Ovary (tissue), 3 donors: ENCODE measurements around the gene RHEB.

ENCODE experiments used
- EP300 ChIP-seq: sonication (generic); formaldehyde crosslinking; IDR thresholded peaks from one replicate; pipeline ENCODE4 v1.6.1; 2017; ENCODE audit warnings: antibody characterized with exemption
- POLR2A ChIP-seq: fragments of 450-650 bp; IDR thresholded peaks from one replicate; pipeline ENCODE4 v1.6.1; 2017; ENCODE audit warnings: antibody characterized with exemption, mild to moderate bottlenecking, moderate library complexity
- TF ChIP-seq, protein P1 (sequence below), 3 donors: fragments of 450-650 bp in 2 of 3; fragments of 200-600 bp in 1 of 3; IDR thresholded peaks; one replicate each; pipeline versions ENCODE4 v1.5.1 to v1.8.0; 2016 to 2022; ENCODE audit warnings: antibody characterized with exemption in 3 of 3, mild to moderate bottlenecking in 1 of 3
- donor health status: DM: no; HTN: no; CAD: no.

DNA sequence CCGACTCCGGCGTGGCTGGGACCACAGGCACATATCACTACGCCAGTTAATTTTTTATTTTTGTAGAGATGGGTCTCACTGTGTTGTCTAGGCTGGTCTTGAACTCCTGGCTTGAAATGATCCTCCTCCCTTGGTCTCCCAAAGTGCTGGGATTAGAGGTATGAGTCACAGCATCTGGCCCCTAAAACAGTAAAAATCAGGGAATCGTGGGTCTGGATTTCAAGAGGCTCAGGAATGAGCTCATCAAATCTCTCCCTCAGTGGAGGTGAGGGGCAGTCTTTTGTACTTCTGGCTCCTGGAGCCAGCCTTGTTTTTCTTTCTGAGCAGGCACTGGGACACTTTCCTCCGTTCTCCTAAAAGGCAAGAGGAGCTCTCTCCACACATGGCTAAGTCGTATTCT, 32.1 kb upstream of the RHEB start:
- TF ChIP-seq, protein P1, sequence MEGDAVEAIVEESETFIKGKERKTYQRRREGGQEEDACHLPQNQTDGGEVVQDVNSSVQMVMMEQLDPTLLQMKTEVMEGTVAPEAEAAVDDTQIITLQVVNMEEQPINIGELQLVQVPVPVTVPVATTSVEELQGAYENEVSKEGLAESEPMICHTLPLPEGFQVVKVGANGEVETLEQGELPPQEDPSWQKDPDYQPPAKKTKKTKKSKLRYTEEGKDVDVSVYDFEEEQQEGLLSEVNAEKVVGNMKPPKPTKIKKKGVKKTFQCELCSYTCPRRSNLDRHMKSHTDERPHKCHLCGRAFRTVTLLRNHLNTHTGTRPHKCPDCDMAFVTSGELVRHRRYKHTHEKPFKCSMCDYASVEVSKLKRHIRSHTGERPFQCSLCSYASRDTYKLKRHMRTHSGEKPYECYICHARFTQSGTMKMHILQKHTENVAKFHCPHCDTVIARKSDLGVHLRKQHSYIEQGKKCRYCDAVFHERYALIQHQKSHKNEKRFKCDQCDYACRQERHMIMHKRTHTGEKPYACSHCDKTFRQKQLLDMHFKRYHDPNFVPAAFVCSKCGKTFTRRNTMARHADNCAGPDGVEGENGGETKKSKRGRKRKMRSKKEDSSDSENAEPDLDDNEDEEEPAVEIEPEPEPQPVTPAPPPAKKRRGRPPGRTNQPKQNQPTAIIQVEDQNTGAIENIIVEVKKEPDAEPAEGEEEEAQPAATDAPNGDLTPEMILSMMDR (IDR thresholded peaks at IDR 0.05), result no peak
- TF ChIP-seq EP300, result no peak
- TF ChIP-seq POLR2A, result no peak
